ENCODE results near the gene LRRC71.

Gene LRRC71

GRCh38 chr1:156929596-156930238 is 9.3 kb downstream of the LRRC71 start:
- ATAC-seq = no peak
- no peak for TF ChIP-seq TCF4 (CRISPR knock-in tag; IDR thresholded peaks at IDR 0.05; ENCODE audit: borderline replicate concordance)
- no peak for TF ChIP-seq ISL1 (CRISPR knock-in tag; IDR thresholded peaks at IDR 0.05)
- no peak for TF ChIP-seq BACH2 (CRISPR knock-in tag; IDR thresholded peaks at IDR 0.05; ENCODE audit: borderline replicate concordance)
- TF ChIP-seq RARB (CRISPR knock-in tag; IDR thresholded peaks at IDR 0.05) = no peak
- no peak for TF ChIP-seq POU6F1 (CRISPR knock-in tag; IDR thresholded peaks at IDR 0.05; ENCODE audit: borderline replicate concordance, low read depth)
- no peak for TF ChIP-seq ZC3H10 (CRISPR knock-in tag; IDR thresholded peaks at IDR 0.05)
- no peak for TF ChIP-seq ZNF8 (CRISPR knock-in tag; IDR thresholded peaks at IDR 0.05)
- TF ChIP-seq TOX (CRISPR knock-in tag; IDR thresholded peaks at IDR 0.05; ENCODE audit: borderline replicate concordance) = no peak
- no peak for TF ChIP-seq ZFP30 (CRISPR knock-in tag; IDR thresholded peaks at IDR 0.05)

- no peak for ATAC-seq
- TF ChIP-seq ZNF565 (CRISPR knock-in tag; conservative IDR thresholded peaks at IDR 0.05; ENCODE audit: low read depth) (no peak), CREB5 (CRISPR knock-in tag; IDR thresholded peaks at IDR 0.05; ENCODE audit: low read depth) (no peak), PPARA (CRISPR knock-in tag; IDR thresholded peaks at IDR 0.05; ENCODE audit: borderline replicate concordance) (no peak), TCF4 (CRISPR knock-in tag; IDR thresholded peaks at IDR 0.05; ENCODE audit: borderline replicate concordance) (no peak), ZFP3 (CRISPR knock-in tag; IDR thresholded peaks at IDR 0.05) (no peak), ZNF70 (CRISPR knock-in tag; IDR thresholded peaks at IDR 0.05) (no peak), CSRNP3 (CRISPR knock-in tag; IDR thresholded peaks at IDR 0.05) (no peak), ZNF8 (CRISPR knock-in tag; IDR thresholded peaks at IDR 0.05) (no peak), TOX (CRISPR knock-in tag; IDR thresholded peaks at IDR 0.05; ENCODE audit: borderline replicate concordance) (no peak)
Observed at GRCh38 chr1:156930483-156930882, 10.1 kb downstream of the LRRC71 start.

GRCh38 chr1:156931211-156931952 is 10.9 kb downstream of the LRRC71 start:
- TF ChIP-seq ZNF70 (CRISPR knock-in tag; IDR thresholded peaks at IDR 0.05) = no peak
- no peak for ATAC-seq

GRCh38 chr1:156931974-156932710 is 11.7 kb downstream of the LRRC71 start:
- ATAC-seq = no peak
- no peak for TF ChIP-seq ESRRG (CRISPR knock-in tag; IDR thresholded peaks at IDR 0.05)
- no peak for TF ChIP-seq POU6F1 (CRISPR knock-in tag; IDR thresholded peaks at IDR 0.05; ENCODE audit: borderline replicate concordance, low read depth)
- no peak for TF ChIP-seq TOX (CRISPR knock-in tag; IDR thresholded peaks at IDR 0.05; ENCODE audit: borderline replicate concordance)
- TF ChIP-seq GLIS3 (CRISPR knock-in tag; IDR thresholded peaks at IDR 0.05) = no peak
- no peak for TF ChIP-seq TCF4 (CRISPR knock-in tag; IDR thresholded peaks at IDR 0.05; ENCODE audit: borderline replicate concordance)
- no peak for TF ChIP-seq ARNTL (CRISPR knock-in tag; IDR thresholded peaks at IDR 0.05; ENCODE audit: borderline replicate concordance, low read depth)
- no peak for TF ChIP-seq ZFP3 (CRISPR knock-in tag; IDR thresholded peaks at IDR 0.05)
- TF ChIP-seq ZC3H10 (CRISPR knock-in tag; IDR thresholded peaks at IDR 0.05) = no peak
- no peak for TF ChIP-seq BACH2 (CRISPR knock-in tag; IDR thresholded peaks at IDR 0.05; ENCODE audit: borderline replicate concordance)
- TF ChIP-seq OSR1 (CRISPR knock-in tag; IDR thresholded peaks at IDR 0.05) = no peak
- no peak for TF ChIP-seq ISL1 (CRISPR knock-in tag; IDR thresholded peaks at IDR 0.05)
- no peak for TF ChIP-seq TSHZ2 (CRISPR knock-in tag; IDR thresholded peaks at IDR 0.05)
- TF ChIP-seq PPARA (CRISPR knock-in tag; IDR thresholded peaks at IDR 0.05; ENCODE audit: borderline replicate concordance) = no peak
- no peak for TF ChIP-seq ZNF70 (CRISPR knock-in tag; IDR thresholded peaks at IDR 0.05)
- no peak for TF ChIP-seq ZFP30 (CRISPR knock-in tag; IDR thresholded peaks at IDR 0.05)
- no peak for TF ChIP-seq CSRNP3 (CRISPR knock-in tag; IDR thresholded peaks at IDR 0.05)

Data from SK-N-SH treated with all-trans-retinoic acid at 6 μM for 48 hours (cell line).